Measurements from ENCODE around the gene BMP3.
A peak's percentile ranks its signal among the peaks of the same experiment; 100 is the strongest.
"Not testable (repeated sequence)": the region's sequence is repeated elsewhere in the genome, so short reads cannot be mapped to it uniquely, and the experiment has no call there.

Gene BMP3, protein sequence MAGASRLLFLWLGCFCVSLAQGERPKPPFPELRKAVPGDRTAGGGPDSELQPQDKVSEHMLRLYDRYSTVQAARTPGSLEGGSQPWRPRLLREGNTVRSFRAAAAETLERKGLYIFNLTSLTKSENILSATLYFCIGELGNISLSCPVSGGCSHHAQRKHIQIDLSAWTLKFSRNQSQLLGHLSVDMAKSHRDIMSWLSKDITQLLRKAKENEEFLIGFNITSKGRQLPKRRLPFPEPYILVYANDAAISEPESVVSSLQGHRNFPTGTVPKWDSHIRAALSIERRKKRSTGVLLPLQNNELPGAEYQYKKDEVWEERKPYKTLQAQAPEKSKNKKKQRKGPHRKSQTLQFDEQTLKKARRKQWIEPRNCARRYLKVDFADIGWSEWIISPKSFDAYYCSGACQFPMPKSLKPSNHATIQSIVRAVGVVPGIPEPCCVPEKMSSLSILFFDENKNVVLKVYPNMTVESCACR

DNA sequence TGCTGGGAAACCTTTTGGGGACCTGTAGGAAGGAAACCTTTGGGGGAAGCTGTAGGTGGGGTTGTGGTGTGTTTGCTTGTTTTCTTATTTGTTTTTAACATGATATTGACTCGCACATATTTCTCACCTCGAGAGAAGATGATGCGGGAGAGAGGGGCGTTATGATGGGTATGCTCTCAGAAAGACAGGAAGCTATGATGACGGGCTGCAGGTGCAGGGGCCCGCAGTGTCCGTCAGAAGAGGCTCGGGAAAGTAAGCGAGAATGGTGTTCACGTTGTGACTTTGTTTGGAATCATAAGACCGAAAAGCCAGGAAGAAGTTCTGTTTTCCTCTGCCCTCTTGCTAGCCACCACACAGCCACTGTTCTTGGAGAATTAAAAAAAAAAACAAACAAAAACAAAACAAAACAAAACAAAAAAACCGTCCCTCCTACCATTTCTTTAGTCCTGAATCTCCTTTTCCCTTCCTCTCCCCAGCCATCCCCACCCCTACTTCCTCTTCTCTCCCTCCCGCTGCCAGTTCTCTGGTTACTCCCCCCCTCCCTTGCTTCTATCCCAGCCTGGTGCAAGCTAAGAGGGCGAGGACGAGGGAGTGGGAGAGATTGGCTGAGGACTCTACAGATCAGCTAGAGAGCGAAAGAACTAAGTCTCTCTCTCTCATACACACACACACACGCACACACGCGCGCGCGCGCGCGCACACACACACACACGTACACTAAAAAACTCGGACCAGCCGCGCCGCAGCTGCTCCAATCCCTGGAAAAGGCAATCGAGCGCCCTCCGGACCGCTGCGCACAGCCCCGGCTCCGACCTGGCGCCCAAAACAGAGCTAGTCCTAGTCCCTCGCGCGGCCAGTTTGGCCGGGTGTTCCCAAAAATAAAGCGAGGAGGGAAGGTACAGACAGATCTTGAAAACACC, at the start of gene BMP3:
TSS of gene BMP3 (plus strand) at position 648 of the 920 bp plus-strand sequence. CDS start 577 bp downstream, outside the sequence.
- DNase-seq (ENCODE audit: low spot score) = no peak

DNA sequence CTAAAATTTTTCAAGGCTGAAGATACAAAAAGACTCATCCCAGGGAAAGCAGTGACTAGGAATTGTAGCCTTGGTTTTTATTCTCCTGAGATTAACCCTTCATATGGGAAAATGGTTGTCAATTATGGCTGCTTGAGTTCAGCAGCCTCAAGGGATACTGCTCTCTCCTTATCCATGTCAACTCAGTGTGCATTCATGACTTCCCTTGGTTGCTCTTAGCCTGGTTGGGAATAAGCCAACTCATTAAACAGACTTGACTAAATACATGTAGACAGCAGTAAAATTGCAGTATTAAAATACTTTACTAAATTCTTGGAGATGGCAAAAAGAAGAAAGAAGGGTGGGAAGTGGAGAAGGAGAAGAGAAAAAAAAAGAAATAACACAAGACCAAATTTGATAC, 44.5 kb upstream of the BMP3 start:
- no peak for DNase-seq (ENCODE audit: low spot score)

DNA sequence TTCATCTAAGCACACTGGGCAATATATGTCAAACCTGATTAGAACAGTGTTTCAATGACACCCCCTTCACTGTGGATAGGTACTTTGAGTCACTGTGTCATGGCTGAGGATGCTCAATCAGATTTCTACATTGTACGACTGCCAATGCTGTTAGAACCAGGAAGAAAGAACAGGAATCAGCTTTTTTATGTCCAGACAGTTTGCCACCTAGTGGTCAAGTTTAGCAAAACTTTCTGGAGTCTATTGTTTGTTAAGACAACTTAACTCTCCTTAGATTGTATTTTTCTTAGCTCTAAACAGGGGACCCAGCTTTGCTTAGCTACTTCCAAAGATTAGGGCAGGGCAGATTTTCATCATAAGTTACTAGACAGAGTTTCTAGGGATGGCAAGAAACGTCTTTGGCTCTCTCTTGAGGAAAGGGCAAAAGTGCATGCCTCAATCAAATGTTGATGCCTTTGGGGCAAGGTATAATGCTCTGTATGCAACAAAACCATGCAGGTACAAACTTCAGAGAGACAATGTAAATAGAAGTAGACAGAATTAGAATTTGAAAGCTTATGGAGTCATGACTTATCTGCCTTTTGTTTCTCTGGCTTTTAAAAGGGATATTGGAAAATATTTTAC, 40.5 kb upstream of the BMP3 start:
- peak; percentile 64 for DNase-seq (ENCODE audit: low spot score)

DNA sequence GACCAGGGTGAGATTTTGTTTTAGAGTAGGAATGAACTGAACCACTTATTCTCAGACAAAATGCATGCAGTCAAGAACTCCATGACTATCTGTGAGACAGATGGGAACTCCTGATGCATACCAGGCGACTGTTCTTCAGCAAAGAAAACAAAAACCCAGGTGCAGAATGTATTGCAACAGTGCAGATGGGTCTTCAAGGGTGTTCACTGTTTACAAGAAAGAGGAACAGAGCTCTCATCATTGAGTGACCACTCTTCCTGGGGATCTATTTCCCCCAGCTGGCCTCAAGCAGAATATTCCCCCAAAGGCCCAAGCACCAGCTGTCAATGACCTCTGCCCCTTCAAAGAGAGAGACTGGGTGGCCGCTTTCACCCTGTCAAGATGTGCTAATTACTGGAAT, 39.7 kb upstream of the BMP3 start:
- no peak for DNase-seq (ENCODE audit: low spot score)

DNA sequence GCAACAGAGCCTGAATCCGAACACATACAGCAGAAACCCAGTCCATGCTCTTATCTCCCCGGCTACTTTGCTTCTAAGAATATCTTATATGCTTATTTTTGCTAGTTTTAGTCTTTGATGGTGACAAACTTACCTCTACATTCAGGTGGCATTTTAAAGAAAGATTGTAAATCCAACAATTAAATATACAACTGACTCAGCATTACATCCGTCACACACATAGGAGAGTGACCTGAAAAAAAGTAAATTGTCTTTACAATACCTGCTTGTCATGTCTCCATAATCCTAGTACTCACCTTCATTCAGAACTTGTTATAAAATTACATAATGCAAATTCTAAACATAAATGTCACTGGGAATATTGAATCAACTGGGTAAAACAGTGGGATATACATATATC, 30.6 kb upstream of the BMP3 start:
- no peak for DNase-seq (ENCODE audit: low spot score)

DNA sequence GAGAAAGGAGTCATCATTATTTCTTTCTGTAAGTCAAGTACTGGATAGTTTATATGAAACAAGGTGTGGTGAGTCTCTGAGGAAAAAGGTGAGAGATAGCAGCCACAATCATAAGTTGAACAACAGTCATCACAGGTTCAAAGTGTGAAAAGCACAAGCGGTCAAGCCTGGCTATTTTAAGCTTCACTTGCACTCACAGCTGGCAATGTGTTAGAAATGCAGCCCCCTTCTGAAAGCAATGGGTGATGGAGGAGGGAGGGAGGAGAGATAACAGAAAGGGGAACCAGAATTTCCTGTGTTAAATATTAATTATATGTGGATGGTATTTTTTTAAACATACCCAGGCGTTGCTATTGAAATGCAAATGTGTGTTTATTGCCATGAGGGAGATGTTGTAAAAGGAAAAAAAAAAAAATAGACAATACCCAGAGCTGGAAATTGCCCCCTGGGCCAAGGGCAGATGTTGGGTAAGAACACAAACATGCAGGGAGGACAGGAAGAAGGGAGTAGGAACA, 26.9 kb upstream of the BMP3 start:
- no peak for DNase-seq (ENCODE audit: low spot score)

DNA sequence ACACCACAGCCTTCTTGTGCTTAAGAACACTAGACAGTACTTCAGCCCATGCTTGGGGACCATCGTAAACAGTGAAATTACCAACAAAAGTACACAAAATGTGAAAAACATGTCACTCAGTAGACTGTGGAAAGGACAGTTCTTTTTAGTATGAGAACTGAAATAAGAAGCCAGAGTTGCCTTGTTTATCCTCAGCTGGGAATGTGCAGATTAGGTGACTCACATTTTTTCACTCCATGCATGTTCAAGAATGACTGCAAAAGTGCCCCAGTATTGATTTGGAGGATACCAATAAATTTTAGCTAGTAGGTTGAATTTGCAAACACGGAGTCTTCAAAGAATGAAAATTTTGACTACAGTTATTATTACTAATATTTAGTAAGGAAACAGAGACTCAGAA, 23.1 kb upstream of the BMP3 start:
- DNase-seq (ENCODE audit: low spot score) = no peak

DNA sequence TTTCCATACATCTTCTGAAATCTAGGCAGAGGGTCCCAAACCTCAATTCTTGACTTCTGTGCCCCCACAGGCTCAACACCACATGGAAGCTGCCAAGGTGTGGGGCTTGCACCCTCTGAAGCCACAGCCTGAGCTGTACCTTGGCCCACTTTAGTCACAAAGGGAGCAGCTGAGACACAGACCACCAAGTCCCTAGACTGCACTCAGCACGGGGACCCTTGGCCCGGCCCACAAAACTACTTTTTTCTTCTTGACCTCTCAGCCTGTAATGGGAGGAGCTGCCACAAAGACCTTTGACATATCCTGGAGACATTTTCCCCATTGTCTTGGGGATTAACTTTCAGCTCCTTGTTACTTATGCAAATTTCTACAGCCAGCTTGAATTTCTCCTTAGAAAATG, 13.9 kb upstream of the BMP3 start:
- DNase-seq (ENCODE audit: low spot score) = not testable (repeated sequence)

DNA sequence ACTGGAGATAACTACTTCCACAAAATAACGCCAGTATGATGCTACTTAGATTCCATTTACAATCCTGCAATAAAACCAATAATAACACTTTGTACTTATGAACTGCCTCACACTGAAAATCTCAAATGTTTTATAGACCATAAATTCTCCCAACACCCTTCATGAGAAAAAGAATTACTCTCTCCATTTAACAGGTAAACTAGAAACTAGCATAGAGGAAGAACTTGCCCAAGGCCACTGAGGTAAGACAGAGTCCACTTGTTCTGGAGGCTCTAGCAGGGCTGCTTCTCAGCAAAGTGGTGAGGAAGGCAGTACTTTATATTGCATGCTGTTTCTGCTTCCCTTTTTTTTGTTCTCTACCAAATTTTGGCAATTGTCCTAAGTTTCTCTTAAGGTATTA, 11.5 kb upstream of the BMP3 start:
- no peak for DNase-seq (ENCODE audit: low spot score)

DNA sequence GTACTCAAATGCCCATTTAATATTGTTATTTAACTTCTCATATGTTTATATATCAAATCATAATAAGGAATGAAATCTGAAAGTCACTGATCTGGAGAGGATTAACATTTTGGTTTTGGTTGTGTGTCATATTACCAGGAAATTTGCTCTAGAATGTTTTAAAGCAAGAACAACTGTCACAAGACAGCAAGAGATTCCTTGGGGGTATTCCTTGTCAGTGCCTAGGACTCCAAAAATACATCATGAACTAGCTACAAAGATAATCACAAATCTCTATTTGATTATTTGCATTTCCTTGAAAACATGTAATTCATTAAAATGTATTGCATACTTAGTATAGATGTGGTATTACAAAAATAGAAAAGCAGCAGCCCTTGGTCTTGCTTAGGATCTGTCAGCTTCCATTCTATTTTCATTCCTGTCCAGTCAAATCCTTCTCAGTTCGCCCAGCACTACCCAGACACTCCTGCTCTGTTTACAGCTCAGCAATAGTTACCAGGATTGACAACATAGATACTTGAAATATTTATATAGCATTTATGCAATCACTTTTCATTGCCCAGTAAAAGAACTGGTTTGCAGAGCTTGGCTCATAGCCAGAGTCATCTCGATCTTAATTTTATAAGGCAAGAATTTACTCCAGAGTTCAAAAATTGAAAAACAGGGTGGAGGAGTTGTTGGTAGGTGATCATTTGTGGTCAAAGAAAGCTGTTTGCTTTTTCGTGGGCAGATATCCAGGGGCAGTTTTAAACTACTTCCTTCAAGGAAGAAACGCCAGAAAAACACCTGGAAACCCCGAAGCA, 9.2 kb upstream of the BMP3 start:
- DNase-seq (ENCODE audit: low spot score) = no peak

DNA sequence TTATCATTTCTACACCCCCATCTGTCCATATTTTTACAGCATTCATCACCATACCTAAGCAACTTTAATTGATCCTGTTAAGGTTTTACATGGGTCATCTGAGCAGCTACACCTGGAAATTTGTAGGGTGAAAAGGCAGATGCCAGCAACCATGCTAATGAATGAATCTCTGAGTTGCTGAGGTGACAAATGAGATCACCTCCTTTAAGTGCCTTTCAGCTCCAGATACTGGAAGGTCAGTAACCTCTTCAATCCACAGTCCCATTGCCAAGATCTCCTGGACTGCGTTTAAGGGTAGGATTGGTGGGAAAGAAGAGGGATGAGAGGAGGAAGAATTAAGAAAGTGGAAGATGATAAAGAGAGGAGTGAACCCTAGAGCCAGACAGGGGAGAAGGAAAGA, 8.5 kb upstream of the BMP3 start:
- DNase-seq (ENCODE audit: low spot score) = no peak

DNA sequence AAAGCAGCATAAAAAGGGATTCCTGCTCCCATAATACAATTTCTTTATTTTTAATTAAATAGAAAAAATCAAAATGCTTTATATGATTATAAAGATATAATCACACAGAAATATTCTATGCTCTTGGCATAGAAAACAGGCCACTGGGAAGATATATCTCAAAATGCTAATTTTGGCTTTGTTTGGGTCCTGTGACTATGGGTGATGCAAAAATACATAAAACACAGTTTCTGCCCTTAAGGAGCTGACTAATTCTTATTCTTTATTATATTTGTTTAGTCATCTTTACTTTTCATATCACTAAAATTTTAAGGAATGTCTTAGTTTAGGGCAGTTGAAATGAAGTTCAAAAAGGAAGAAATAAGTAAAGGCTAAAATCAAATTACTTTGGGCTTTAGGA, 7.0 kb upstream of the BMP3 start:
- DNase-seq (ENCODE audit: low spot score) = no peak

DNA sequence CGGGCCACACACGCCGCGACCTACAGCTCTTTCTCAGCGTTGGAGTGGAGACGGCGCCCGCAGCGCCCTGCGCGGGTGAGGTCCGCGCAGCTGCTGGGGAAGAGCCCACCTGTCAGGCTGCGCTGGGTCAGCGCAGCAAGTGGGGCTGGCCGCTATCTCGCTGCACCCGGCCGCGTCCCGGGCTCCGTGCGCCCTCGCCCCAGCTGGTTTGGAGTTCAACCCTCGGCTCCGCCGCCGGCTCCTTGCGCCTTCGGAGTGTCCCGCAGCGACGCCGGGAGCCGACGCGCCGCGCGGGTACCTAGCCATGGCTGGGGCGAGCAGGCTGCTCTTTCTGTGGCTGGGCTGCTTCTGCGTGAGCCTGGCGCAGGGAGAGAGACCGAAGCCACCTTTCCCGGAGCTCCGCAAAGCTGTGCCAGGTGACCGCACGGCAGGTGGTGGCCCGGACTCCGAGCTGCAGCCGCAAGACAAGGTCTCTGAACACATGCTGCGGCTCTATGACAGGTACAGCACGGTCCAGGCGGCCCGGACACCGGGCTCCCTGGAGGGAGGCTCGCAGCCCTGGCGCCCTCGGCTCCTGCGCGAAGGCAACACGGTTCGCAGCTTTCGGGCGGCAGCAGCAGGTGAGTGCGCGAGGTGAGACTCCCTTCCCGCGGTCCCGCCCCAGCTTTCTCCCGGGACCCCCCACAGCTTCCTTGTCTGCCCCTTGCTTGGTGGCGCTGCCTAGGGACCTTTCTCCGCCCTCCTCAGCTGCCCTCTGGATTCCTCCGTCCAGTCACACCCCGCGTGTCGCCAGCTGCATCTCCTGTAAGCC, 678 bp downstream of the BMP3 start:
- DNase-seq (ENCODE audit: low spot score) = no peak

DNA sequence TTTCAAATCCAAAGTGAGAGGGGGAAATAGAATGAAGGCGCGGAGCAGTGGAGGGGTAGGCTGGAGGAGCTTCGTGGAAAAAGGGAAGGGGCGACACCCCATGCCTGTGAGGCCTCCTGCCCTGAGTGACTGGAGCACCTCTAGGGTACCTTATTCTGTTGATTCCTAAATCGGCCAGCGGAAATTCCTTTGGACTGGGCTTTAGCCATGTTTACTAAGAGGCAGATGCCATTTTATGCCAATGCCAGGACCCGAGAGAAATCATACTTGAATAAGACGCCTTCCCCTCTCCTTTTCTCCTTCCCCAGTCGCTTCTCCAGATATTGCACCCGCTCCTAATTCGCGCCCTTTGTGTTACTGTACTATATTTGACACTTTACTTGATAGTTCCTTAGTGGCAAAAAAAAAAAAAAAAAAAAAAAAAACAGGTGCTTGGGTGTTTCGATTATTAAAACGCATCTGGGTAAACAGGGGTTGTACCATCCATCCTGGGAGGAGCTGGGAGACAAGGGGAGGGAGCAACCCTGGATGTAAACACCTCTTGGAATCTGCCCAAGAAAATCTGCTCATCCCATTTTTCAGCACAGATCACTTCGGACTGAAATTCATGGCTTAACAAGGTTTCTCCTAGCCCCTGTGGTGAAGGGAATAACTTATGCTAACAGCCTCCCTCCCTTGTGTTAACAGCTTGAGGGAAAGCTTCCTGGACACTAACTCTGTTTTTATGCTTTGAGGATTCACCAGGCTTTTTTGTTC, 1.5 kb downstream of the BMP3 start:
- DNase-seq (ENCODE audit: low spot score) = no peak

DNA sequence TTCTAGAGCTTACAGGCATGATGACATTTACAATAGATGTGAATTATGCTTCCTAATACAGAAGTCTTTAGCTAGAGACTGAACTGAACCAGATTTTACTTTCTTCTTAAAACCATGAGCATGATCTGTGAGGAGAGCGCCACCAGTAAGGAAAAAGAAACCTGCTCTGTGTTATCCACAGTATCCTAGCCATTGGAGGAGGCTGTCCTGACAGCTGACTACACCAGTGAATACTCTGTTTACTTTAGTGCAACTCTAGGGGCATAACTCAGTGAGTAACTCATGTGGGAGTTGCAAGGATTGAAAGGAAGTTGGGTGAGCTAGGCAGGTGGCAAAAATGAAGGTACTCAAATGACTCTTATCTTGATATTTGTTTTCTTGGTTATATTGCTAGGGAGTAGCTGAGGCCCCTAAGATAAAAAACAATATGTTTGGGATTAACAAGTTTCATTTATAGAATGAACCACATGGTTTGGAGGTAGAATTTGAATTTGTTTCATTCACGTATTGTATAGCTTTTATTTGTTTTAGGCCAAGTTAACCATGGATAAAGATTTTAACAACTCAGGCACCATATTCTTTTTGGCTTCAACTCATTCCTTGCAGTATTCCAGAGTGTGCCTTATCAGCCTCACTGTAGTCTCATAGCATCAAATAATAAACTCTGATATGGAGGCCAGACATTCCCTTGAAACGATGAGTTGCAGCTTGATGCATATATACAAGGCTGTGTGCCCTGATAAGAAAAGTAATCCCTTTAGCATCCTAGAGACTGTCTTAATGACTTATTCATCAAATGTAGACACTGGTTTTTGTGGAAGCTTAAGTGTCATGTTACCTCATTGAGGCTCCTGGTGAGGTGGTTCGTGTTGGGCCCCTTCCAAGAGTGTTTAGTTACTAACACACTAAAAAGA, 2.5 kb downstream of the BMP3 start:
- no peak for DNase-seq (ENCODE audit: low spot score)

DNA sequence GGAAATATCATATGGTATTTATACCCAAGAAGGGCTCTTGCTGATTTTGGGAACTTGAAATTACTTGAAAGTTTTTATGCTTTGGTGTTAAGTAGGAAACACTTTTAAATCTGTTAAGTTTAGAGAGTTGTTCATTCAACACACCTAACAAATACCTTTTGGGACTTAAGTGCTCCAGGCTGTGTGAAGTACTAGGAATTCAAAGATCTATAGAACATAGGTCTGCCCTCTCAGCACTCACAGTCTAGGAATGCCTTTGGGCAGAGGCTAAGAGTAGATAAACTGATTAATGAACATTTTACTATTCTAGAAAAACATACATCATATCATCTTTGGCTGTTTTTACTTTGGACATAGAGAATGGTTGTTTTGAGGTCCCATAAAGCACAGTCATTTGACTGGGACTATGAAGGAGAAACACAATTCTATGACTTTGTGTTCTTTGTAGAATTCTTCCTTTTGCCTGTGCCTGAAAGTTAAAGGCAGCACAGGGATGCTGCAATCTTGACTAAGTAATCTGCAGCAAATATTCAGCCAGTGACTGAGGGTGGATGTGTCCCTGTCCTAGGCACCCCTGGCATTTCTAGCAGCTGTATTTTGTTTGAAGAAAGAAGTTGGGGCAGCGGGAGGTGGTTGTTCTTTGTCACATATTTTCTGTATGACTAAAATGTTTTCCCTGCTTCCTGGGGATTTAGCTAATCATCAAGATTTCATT, 8.3 kb downstream of the BMP3 start:
- no peak for DNase-seq (ENCODE audit: low spot score)

DNA sequence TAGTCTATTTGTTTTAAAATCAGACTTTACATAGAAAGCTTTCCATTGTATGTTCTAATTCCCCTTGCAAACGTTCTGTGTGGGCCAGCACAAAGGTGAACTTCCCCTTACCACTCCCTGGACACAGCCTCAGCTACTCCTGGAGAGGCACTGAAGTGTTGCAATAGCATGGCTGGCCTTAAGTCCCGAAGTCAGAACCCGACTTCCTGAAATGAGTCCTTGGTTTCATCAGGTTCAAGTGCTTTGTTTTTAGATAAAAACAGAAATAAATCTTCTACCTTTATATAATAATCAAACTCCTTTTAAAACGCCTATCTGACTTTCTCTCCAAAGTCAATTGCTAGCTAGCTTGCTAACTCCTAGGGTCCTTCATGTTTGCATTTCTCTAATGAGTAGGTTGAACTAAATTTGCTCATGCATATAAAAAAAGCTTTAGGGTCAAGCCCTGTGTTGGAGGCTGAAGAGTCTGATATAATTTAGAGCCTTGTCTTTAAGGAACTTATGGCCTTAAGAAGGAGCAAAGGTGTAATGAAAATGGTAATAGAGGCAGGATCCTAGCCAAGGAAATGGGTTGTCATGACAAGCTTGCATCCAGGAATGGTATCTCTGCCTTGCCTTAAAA, 9.0 kb downstream of the BMP3 start:
- no peak for DNase-seq (ENCODE audit: low spot score)
